ENCODE results near the gene PRSS33.

GRCh38 chr16:2825049-2825742 lies 37.8 kb upstream of the PRSS33 start:
- TF ChIP-seq FOXM1 (IDR thresholded peaks at IDR 0.05; ENCODE audit: borderline replicate concordance) = no peak
- TF ChIP-seq BHLHE40 (IDR thresholded peaks at IDR 0.05; ENCODE audit: borderline replicate concordance) = no peak
- TF ChIP-seq NFRKB (IDR thresholded peaks at IDR 0.05) = no peak
- TF ChIP-seq ELF4 (IDR thresholded peaks at IDR 0.05) = no peak
- no peak for TF ChIP-seq ZNF384 (IDR thresholded peaks at IDR 0.05)
- TF ChIP-seq PKNOX1 (IDR thresholded peaks at IDR 0.05) = no peak
- TF ChIP-seq HDGF (IDR thresholded peaks at IDR 0.05; ENCODE audit: borderline replicate concordance) = no peak
